Prostate gland (tissue), 2 donors: ENCODE results near the gene KIAA1671. TPM values are rescaled to one million over a fixed set of nuclear protein-coding genes. Genes with fewer than 3 reads are reported as not detected.

Experiments
- DNase-seq: peaks from one replicate; pipeline ENCODE4 v3.0.0-alpha.2; 2019; ENCODE audit warnings: low spot score
- H3K27ac ChIP-seq, 2 donors: fragments of 200-600 bp; sonication (generic); 2 replicates each; pipeline ENCODE4 v1.5.1; 2017 to 2019
- H3K27me3 ChIP-seq: fragments of 200-600 bp; sonication (generic); replicated peaks from 2 replicates; pipeline ENCODE4 v1.5.1; 2019; ENCODE audit not compliant: insufficient read depth
- H3K36me3 ChIP-seq, 2 donors: fragments of 200-600 bp; sonication (generic); 1 replicate in 1 of 2; 2 replicates in 1 of 2; pipeline versions ENCODE4 v1.5.1 to v1.8.1; 2017 to 2019
- H3K4me1 ChIP-seq: fragments of 200-600 bp; sonication (generic); replicated peaks from 2 replicates; pipeline ENCODE4 v1.5.1; 2019
- H3K4me3 ChIP-seq, 2 donors: fragments of 200-600 bp; sonication (generic); 2 replicates each; pipeline ENCODE4 v1.5.1; 2017 to 2019
- H3K9me3 ChIP-seq: fragments of 200-600 bp; sonication (generic); 2 replicates; pipeline ENCODE4 v1.5.1; 2017
- POLR2A ChIP-seq: fragments of 450-650 bp; IDR thresholded peaks from one replicate; pipeline ENCODE4 v1.6.1; 2016; ENCODE audit warnings: antibody characterized with exemption, mild to moderate bottlenecking
- POLR2AphosphoS5 ChIP-seq: sonication (generic); formaldehyde crosslinking; IDR thresholded peaks from one replicate; pipeline ENCODE4 v1.6.1; 2017; ENCODE audit warnings: antibody characterized with exemption
- WGBS: methylation state at CpG from one replicate; pipeline ENCODE4 v1.1.5; 2018; 5-methylcytosine and 5-hydroxymethylcytosine counted together
- intact Hi-C: fragments of 100-400 bp; cut with DNase I; formaldehyde crosslinking; loops from one replicate; pipeline ENCODE4 v1.14.2; 2022
- total RNA-seq, 2 donors: library from RNA; depleted of rRNA; stranded (reverse); fragments of >200 nt; gene quantifications; one replicate each; pipeline ENCODE4 v1.1.0, GENCODE V29; 2016
- TF ChIP-seq, protein P1 (sequence below), 4 experiments: fragments of 200-600 bp in 2 of 4; fragments of 450-650 bp in 2 of 4; sonication (generic) in 2 of 4; IDR thresholded peaks; 1 replicate in 3 of 4; 2 replicates in 1 of 4; pipeline ENCODE4 v1.5.1; 2016 to 2019; ENCODE audit warnings: antibody characterized with exemption in 4 of 4, mild to moderate bottlenecking in 2 of 4, moderate library complexity in 2 of 4

The KIAA1671 gene
- total RNA-seq, 2 donors from 2014 or later = 44.8 to 53.1 TPM

DNA sequence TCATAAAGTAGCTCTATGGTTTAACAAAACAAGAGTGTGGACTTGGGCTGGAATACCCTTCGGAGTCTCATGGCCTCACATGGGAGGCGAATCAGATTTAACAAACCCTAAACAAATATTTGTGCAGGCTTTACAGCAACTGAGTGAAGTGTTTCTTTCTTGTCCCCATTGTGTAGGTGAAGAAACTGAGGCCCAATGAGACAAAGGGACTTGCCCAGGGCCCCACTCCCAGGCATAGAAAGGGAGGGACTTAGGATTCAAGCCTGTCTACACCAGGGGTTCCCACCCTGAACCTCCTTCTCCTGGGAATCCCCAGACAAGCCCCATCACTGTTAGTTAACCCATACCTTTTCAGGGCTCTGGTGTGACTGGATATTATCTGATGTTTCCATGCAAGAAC, 192.0 kb downstream of the KIAA1671 start:
- no peaks in the 10 kb centered on the region for H3K9me3 ChIP-seq
- no peak overlapping the region for H3K27ac ChIP-seq
- H3K4me1 ChIP-seq = peaks cover 11% of the 10 kb centered on the region
- H3K4me3 ChIP-seq = no peak overlapping the region
- no peaks in the 10 kb centered on the region for H3K36me3 ChIP-seq
- H3K27me3 ChIP-seq = no peaks in the 10 kb centered on the region
- no peak for DNase-seq
- intact Hi-C loops = no loop called here
- TF ChIP-seq, protein P1, sequence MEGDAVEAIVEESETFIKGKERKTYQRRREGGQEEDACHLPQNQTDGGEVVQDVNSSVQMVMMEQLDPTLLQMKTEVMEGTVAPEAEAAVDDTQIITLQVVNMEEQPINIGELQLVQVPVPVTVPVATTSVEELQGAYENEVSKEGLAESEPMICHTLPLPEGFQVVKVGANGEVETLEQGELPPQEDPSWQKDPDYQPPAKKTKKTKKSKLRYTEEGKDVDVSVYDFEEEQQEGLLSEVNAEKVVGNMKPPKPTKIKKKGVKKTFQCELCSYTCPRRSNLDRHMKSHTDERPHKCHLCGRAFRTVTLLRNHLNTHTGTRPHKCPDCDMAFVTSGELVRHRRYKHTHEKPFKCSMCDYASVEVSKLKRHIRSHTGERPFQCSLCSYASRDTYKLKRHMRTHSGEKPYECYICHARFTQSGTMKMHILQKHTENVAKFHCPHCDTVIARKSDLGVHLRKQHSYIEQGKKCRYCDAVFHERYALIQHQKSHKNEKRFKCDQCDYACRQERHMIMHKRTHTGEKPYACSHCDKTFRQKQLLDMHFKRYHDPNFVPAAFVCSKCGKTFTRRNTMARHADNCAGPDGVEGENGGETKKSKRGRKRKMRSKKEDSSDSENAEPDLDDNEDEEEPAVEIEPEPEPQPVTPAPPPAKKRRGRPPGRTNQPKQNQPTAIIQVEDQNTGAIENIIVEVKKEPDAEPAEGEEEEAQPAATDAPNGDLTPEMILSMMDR (IDR thresholded peaks at IDR 0.05) = no peak
- TF ChIP-seq POLR2AphosphoS5 = no peak
- TF ChIP-seq POLR2A = no peak
- WGBS = 65% methylated on average over 2 of the region's 2 CpGs

DNA sequence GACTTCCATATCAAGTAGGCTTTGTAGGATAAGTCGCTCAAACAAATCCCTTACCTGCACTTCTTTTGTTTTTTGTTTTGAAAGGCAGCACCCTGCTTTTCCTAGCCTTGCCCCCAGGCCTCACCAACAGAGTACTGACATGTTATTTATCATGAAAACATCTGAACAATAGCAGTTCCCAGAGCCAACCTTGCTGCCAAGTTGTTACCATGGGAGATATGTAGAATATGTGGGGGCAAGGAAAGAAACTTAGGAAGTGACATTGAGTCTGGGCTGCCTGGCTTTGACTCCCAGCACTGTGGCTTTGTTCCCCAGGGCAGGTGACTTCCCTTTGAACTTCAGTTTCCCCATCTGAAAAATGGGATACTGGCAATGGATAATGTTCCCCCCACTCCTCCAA, 193.8 kb downstream of the KIAA1671 start:
- DNase-seq = no peak
- H3K9me3 ChIP-seq = no peaks in the 10 kb centered on the region
- H3K36me3 ChIP-seq = no peaks in the 10 kb centered on the region
- no peaks in the 10 kb centered on the region for H3K27me3 ChIP-seq
- peaks cover 11% of the 10 kb centered on the region for H3K4me1 ChIP-seq
- no peak overlapping the region for H3K27ac ChIP-seq
- no peak overlapping the region for H3K4me3 ChIP-seq
- TF ChIP-seq, protein P1 (IDR thresholded peaks at IDR 0.05) = no peak
- TF ChIP-seq POLR2A = no peak
- no peak for TF ChIP-seq POLR2AphosphoS5
- 35% methylated on average over 1 of the region's 1 CpG for WGBS
- intact Hi-C loops = no loop called here

DNA sequence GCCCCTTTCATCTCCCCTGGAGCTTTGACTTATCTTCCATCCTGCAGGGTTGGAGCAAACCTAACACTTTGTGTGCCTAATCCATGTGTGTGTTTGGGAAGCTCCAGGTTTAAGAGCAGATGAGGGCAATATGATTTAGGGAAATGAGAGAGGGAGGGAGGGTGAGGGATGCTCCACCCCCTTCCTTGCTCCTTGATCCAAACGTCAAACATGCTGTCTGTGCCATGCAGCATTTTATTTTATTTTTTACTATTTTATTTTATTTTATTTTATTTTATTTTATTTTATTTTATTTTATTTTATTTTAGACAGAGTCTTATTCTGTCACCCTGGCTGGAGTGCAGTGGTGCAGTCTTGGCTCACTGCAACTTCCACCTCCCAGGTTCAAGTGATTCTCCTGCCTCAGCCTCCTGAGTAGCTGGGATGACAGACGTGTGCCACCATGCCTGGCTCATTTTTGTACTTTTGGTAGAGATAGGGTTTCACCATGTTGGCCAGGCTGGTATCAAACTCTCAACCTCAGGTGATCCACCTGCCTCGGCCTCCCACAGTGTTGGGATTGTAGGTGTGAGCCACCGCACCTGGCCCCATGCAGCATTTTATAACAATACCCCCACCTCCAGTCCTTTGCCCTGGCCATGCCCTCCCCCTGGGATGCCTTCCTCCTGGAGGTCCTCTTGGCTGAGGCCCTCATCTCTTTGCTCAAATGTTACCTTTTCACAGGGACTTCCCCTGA, 194.6 kb downstream of the KIAA1671 start:
- Histone ChIP-seq H3K36me3 (no peaks in the 10 kb centered on the region), H3K9me3 (no peaks in the 10 kb centered on the region), H3K4me3 (no peak overlapping the region), H3K4me1 (peaks cover 11% of the 10 kb centered on the region), H3K27ac (peak overlapping the region; percentile 63 to 70), H3K27me3 (no peaks in the 10 kb centered on the region)
- no peak for TF ChIP-seq POLR2AphosphoS5
- no peak for TF ChIP-seq POLR2A
- TF ChIP-seq, protein P1 (IDR thresholded peaks at IDR 0.05) = no peak
- WGBS = 53% methylated on average over 4 of the region's 4 CpGs
- DNase-seq = no peak
- intact Hi-C loops = no loop called here

DNA sequence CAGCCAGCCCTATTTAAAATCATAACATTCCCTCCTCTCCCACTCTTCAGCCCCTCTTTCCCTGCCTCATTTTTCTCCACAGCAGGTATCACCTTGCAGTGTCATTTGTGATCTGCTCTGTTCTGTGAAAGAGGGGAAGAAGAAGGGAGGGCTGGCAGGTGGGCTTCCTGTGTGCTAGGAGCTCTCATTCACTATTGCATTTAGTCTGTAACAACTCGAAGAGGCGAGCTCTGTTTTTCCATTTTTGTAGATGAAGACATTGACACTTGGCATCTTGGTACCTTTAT, 195.1 kb downstream of the KIAA1671 start:
- intact Hi-C loops = no loop called here
- no peaks in the 10 kb centered on the region for H3K36me3 ChIP-seq
- no peaks in the 10 kb centered on the region for H3K27me3 ChIP-seq
- H3K4me3 ChIP-seq = no peak overlapping the region
- TF ChIP-seq, protein P1 (IDR thresholded peaks at IDR 0.05) = no peak
- TF ChIP-seq POLR2A = no peak
- TF ChIP-seq POLR2AphosphoS5 = no peak
- peaks cover 11% of the 10 kb centered on the region for H3K4me1 ChIP-seq
- no peak for DNase-seq
- H3K27ac ChIP-seq = peak overlapping the region; percentile 63 to 70
- no peaks in the 10 kb centered on the region for H3K9me3 ChIP-seq
- 66% methylated on average over 2 of the region's 2 CpGs for WGBS

DNA sequence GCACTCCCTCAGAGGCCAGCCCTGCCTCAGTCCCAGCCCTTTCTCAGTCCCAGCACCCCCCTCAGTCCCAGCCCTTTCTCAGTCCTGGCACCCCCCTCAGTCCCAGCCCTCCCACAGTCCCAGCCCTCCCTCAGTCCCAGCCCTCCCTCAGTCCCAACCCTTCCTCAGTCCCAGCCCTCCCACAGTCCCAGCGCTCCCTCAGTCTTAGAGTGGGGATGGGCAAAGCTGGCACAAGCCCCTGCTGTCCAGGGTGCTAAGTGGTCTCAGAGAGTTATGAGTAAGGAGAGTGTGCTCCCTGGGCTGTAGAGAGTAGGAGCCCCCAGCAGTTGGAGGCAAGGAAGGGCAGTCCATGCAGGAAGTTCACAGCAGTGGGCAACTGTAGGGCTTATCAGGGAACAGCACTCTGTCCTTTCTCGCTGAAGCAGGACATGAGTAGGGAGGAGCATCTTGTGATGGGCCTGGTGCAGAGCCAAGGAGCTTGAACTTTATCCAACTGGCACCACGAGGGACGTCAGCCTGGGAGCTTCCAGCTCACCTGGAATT, 195.7 kb downstream of the KIAA1671 start:
- Histone ChIP-seq H3K9me3 (no peaks in the 10 kb centered on the region), H3K27me3 (no peaks in the 10 kb centered on the region), H3K27ac (peak overlapping the region; percentile 63 to 70), H3K36me3 (no peaks in the 10 kb centered on the region), H3K4me1 (peaks cover 11% of the 10 kb centered on the region), H3K4me3 (no peak overlapping the region)
- peak; percentile 89 for TF ChIP-seq POLR2AphosphoS5
- TF ChIP-seq, protein P1 (IDR thresholded peaks at IDR 0.05) = no peak
- DNase-seq = peak; percentile 86
- intact Hi-C loops = no loop called here
- WGBS = 8% methylated on average over 4 of the region's 4 CpGs
